A673 (cell line): ENCODE measurements around the gene FIGN.

Experiments
- EZH2 ChIP-seq: fragments of 200-600 bp; sonication (generic); IDR thresholded peaks from 2 replicates; pipeline ENCODE4 v1.6.1; 2017; ENCODE audit warnings: borderline replicate concordance, low read depth, mild to moderate bottlenecking, mixed read lengths, antibody characterized with exemption, low read length; ENCODE audit not compliant: poor library complexity, severe bottlenecking
- TF ChIP-seq, protein P1 (sequence below): fragments of 300-800, 200-600 bp; sonication (generic); conservative IDR thresholded peaks from 2 replicates; pipeline ENCODE4 v1.5.1; 2017; ENCODE audit warnings: low read depth, mild to moderate bottlenecking, antibody characterized with exemption, low read length, moderate library complexity, mixed read lengths

- TF ChIP-seq EZH2, result no peak
- TF ChIP-seq, protein P1, sequence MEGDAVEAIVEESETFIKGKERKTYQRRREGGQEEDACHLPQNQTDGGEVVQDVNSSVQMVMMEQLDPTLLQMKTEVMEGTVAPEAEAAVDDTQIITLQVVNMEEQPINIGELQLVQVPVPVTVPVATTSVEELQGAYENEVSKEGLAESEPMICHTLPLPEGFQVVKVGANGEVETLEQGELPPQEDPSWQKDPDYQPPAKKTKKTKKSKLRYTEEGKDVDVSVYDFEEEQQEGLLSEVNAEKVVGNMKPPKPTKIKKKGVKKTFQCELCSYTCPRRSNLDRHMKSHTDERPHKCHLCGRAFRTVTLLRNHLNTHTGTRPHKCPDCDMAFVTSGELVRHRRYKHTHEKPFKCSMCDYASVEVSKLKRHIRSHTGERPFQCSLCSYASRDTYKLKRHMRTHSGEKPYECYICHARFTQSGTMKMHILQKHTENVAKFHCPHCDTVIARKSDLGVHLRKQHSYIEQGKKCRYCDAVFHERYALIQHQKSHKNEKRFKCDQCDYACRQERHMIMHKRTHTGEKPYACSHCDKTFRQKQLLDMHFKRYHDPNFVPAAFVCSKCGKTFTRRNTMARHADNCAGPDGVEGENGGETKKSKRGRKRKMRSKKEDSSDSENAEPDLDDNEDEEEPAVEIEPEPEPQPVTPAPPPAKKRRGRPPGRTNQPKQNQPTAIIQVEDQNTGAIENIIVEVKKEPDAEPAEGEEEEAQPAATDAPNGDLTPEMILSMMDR, result no peak
These were observed 102.5 kb downstream of the FIGN start for GRCh38 chr2:163633291-163633690.
